A549 (cell line): ENCODE data around the gene ACTR1B. TPM values are rescaled to one million over a fixed set of nuclear protein-coding genes. Genes with fewer than 3 reads are reported as not detected.

Experiments
- ATAC-seq, 2 experiments: fragments of 200-7000 bp in 1 of 2; fragments of >200 bp in 1 of 2; cut with Nextera tagmentation in 1 of 2; cut with Tn5 transposase in 1 of 2; 3 replicates each; pipeline versions ENCODE4 v1.8.0 to v1.9.1; 2018 to 2020; ENCODE audit warnings: mild to moderate bottlenecking in 1 of 2, moderate library complexity in 1 of 2
- CTCF ChIA-PET: fragments of 300-600 bp; sonication (Branson Sonifier 250); formaldehyde crosslinking; extraction: SDS; loops from one replicate; lab custom pipeline; 2021; ENCODE audit warnings: antibody characterized with exemption, inconsistent platforms; lab: Yijun Ruan, JAX
- POLR2A ChIA-PET: fragments of 350-600 bp; formaldehyde crosslinking; extraction: SDS; loops from one replicate; lab custom pipeline; 2021; ENCODE audit warnings: antibody characterized with exemption, inconsistent platforms; lab: Yijun Ruan, JAX
- DNase-seq, 2 experiments: peaks; one replicate each; pipeline versions ENCODE4 v3.0.0 to v3.0.0-alpha.2; 2011 to 2016; ENCODE audit warnings: low read depth in 1 of 2, low spot score in 1 of 2
- FAIRE-seq: peaks from 2 replicates; lab custom pipeline; 2011; peaks lifted over from hg19 to GRCh38; lab: Jason Lieb, UNC
- H3K27ac ChIP-seq, 2 experiments: fragments of >200 bp; sonication (Bioruptor Twin); formaldehyde crosslinking; 3 replicates each; pipeline ENCODE4 v1.5.1; 2016 to 2017
- H3K4me1 ChIP-seq: fragments of >200 bp; sonication (Bioruptor Twin); formaldehyde crosslinking; 3 replicates; pipeline ENCODE4 v1.6.1; 2016
- H3K4me2 ChIP-seq: fragments of >200 bp; sonication (Bioruptor Twin); formaldehyde crosslinking; 3 replicates; pipeline ENCODE4 v1.6.1; 2016
- H3K4me3 ChIP-seq: fragments of >200 bp; sonication (Bioruptor Twin); formaldehyde crosslinking; 3 replicates; pipeline ENCODE4 v1.5.1; 2016
- H3K9me3 ChIP-seq: fragments of >200 bp; sonication (Bioruptor Twin); formaldehyde crosslinking; 3 replicates; pipeline ENCODE4 v1.6.1; 2016
- ATOH8 ChIP-seq: fragments of 250-450 bp; sonication (Bioruptor Pico); IDR thresholded peaks from 2 replicates; pipeline ENCODE4 v1.5.0; 2020; ENCODE audit warnings: low read depth, mild to moderate bottlenecking, moderate library complexity
- BCL3 ChIP-seq: fragments of >200 bp; sonication (Bioruptor Twin); formaldehyde crosslinking; IDR thresholded peaks from 3 replicates; pipeline ENCODE4 v1.6.1; 2016
- CEBPB ChIP-seq, 2 experiments: fragments of >200 bp in 1 of 2; sonication (Bioruptor Twin) in 1 of 2; formaldehyde crosslinking in 1 of 2; IDR thresholded peaks; 2 replicates each; pipeline ENCODE4 v1.6.1; 2012 to 2016
- CHD4 ChIP-seq: fragments of 200-600 bp; sonication (generic); IDR thresholded peaks from 2 replicates; pipeline ENCODE4 v1.6.1; 2016; ENCODE audit warnings: antibody characterized with exemption, mild to moderate bottlenecking, borderline replicate concordance
- CTCF ChIP-seq: fragments of >200 bp; sonication (Bioruptor Twin); formaldehyde crosslinking; IDR thresholded peaks from 3 replicates; pipeline ENCODE4 v1.5.1; 2016
- GATA3 ChIP-seq: IDR thresholded peaks from 2 replicates; pipeline ENCODE4 v1.6.1; 2012; ENCODE audit warnings: borderline replicate concordance
- HMGXB4 ChIP-seq: fragments of 250-450 bp; sonication (Bioruptor Pico); IDR thresholded peaks from 2 replicates; pipeline ENCODE4 v1.5.0; 2021; ENCODE audit warnings: mild to moderate bottlenecking, moderate library complexity, borderline replicate concordance
- HOXA7 ChIP-seq: fragments of 250-450 bp; sonication (Bioruptor Pico); IDR thresholded peaks from 2 replicates; pipeline ENCODE4 v1.5.0; 2020; ENCODE audit warnings: mild to moderate bottlenecking, moderate library complexity
- HOXB13 ChIP-seq: fragments of 250-450 bp; sonication (Bioruptor Pico); IDR thresholded peaks from 2 replicates; pipeline ENCODE4 v1.5.0; 2020; ENCODE audit warnings: low read depth, mild to moderate bottlenecking, moderate library complexity
- JUN ChIP-seq, 2 experiments: fragments of >200 bp; sonication (Bioruptor Twin); formaldehyde crosslinking; IDR thresholded peaks; 2 replicates in 1 of 2; 3 replicates in 1 of 2; pipeline ENCODE4 v1.6.1; 2016 to 2017
- MAZ ChIP-seq: fragments of 150-350 bp; IDR thresholded peaks from 2 replicates; pipeline ENCODE4 v1.6.1; 2014; ENCODE audit warnings: antibody characterized with exemption, low read depth, low read length, borderline replicate concordance
- NPAS2 ChIP-seq: fragments of 250-450 bp; sonication (Bioruptor Pico); IDR thresholded peaks from 2 replicates; pipeline ENCODE4 v1.8.0; 2022; ENCODE audit warnings: mild to moderate bottlenecking, moderate library complexity, borderline replicate concordance
- NR3C1 ChIP-seq: fragments of >200 bp; sonication (Bioruptor Twin); formaldehyde crosslinking; IDR thresholded peaks from 3 replicates; pipeline ENCODE4 v1.6.1; 2017
- RARB ChIP-seq: fragments of 250-450 bp; sonication (Bioruptor Pico); IDR thresholded peaks from 2 replicates; pipeline ENCODE4 v1.8.0; 2021; ENCODE audit warnings: mild to moderate bottlenecking, moderate library complexity
- RCOR1 ChIP-seq: fragments of 150-350 bp; IDR thresholded peaks from 2 replicates; pipeline ENCODE4 v1.6.1; 2014; ENCODE audit warnings: antibody characterized with exemption, low read length, low read depth
- TFCP2L1 ChIP-seq: fragments of 250-450 bp; sonication (Bioruptor Pico); IDR thresholded peaks from 2 replicates; pipeline ENCODE4 v1.5.0; 2021; ENCODE audit warnings: mild to moderate bottlenecking
- TP53 ChIP-seq: fragments of 250-450 bp; sonication (Bioruptor Pico); IDR thresholded peaks from 2 replicates; pipeline ENCODE4 v1.5.0; 2021; ENCODE audit warnings: mild to moderate bottlenecking, moderate library complexity
- ZC3H11A ChIP-seq: fragments of 450-650 bp; IDR thresholded peaks from 2 replicates; pipeline ENCODE4 v1.6.1; 2014; ENCODE audit warnings: antibody characterized with exemption, mild to moderate bottlenecking
- ZNF302 ChIP-seq: fragments of 250-450 bp; sonication (Bioruptor Pico); IDR thresholded peaks from 2 replicates; pipeline ENCODE4 v1.9.0; 2021; ENCODE audit warnings: inconsistent platforms, mild to moderate bottlenecking, moderate library complexity
- ZSCAN20 ChIP-seq: fragments of 250-450 bp; sonication (Bioruptor Pico); IDR thresholded peaks from 2 replicates; pipeline ENCODE4 v1.8.0; 2022; ENCODE audit warnings: mild to moderate bottlenecking, moderate library complexity
- WGBS: methylation state at CpG from one replicate; pipeline ENCODE4 v1.1.6; 2017; ENCODE audit errors: missing lambda C conversion rate; 5-methylcytosine and 5-hydroxymethylcytosine counted together
- polyA plus RNA-seq, 4 experiments: library from polyadenylated mRNA; depleted of rRNA in 3 of 4; stranded (reverse); fragments of >200 nt; fragmentation: RNase III in 1 of 4; extraction: RNeasy Plus Mini Kit Qiagen cat#74134 plus additional on column Dnase treatment in 1 of 4; gene quantifications; 2 replicates in 3 of 4; 3 replicates in 1 of 4; pipeline ENCODE4 v1.2.3, GENCODE V29; 2011 to 2017

Gene ACTR1B
- polyA plus RNA-seq, 2 of the 4 experiments (the other 2 are of a cell fraction): 24.7 to 37.6 TPM

GRCh38 chr2:97651114-97651513 is 12.7 kb downstream of the ACTR1B start:
- H3K27ac ChIP-seq: no peak overlapping the region
- H3K4me3 ChIP-seq: no peak overlapping the region
- no peak for FAIRE-seq
- CTCF ChIA-PET: interaction anchor here (0.9 to 3.3 kb wide), 6 partner anchors 9 to 954 kb away, joined by 3 to 19 read pairs (median 5); partner anchors contain the start of gene ACTR1B
- WGBS: 82% methylated on average over 4 of the region's 4 CpGs
- POLR2A ChIA-PET: interaction anchor here (1.2 to 3.0 kb wide), 2 partner anchors 11 to 13 kb away, joined by 4 to 8 read pairs; partner anchors contain the start of gene ACTR1B
- ATAC-seq: no peak
- peaks cover 15% of the 10 kb centered on the region for H3K9me3 ChIP-seq
- H3K4me2 ChIP-seq: no peak overlapping the region
- H3K4me1 ChIP-seq: peaks cover 7% of the 10 kb centered on the region; the same call in 2 of the 3 replicates
- TF ChIP-seq TP53 (CRISPR knock-in tag): no peak
- no peak for TF ChIP-seq ZNF302 (CRISPR knock-in tag)
- no peak for TF ChIP-seq CHD4
- TF ChIP-seq CEBPB (IDR thresholded peaks at IDR 0.05): no peak
- no peak for TF ChIP-seq NPAS2 (CRISPR knock-in tag)
- no peak for TF ChIP-seq MAZ
- TF ChIP-seq HOXB13 (CRISPR knock-in tag): no peak
- no peak for TF ChIP-seq RARB (CRISPR knock-in tag)
- TF ChIP-seq CTCF: no peak
- TF ChIP-seq HOXA7: no peak
- no peak for TF ChIP-seq ZC3H11A
- TF ChIP-seq ZSCAN20 (CRISPR knock-in tag): no peak
- TF ChIP-seq HMGXB4 (CRISPR knock-in tag): no peak
- no peak for TF ChIP-seq GATA3
- no peak for TF ChIP-seq RCOR1
- no peak for TF ChIP-seq TFCP2L1 (CRISPR knock-in tag)
- no peak for TF ChIP-seq ATOH8 (CRISPR knock-in tag)
- no peak for TF ChIP-seq BCL3
- no peak for TF ChIP-seq NR3C1
- DNase-seq: no peak

GRCh38 chr2:97646977-97647376 is 16.9 kb downstream of the ACTR1B start:
- ATAC-seq: no peak
- CTCF ChIA-PET: interaction anchor here (1.0 to 3.4 kb wide), 4 partner anchors 15 to 56 kb away, joined by 3 to 14 read pairs (median 8); partner anchors contain the start of gene ACTR1B
- Histone ChIP-seq H3K4me3 (peak overlapping the region; percentile 68), H3K9me3 (no peaks in the 10 kb centered on the region), H3K4me2 (peak overlapping the region; percentile 95), H3K27ac (peak overlapping the region in 1 of 2 experiments; percentile 98; a peak in 4 of 6 replicates), H3K4me1 (peaks cover 10% of the 10 kb centered on the region; the same call in 2 of the 3 replicates)
- no peak for FAIRE-seq
- TF ChIP-seq JUN (IDR thresholded peaks at IDR 0.05) (no peak), HMGXB4 (CRISPR knock-in tag) (no peak)
- WGBS: 83% methylated on average over 4 of the region's 4 CpGs
- POLR2A ChIA-PET: interaction anchor here (1.5 to 2.5 kb wide), 2 partner anchors 17 to 1584 kb away, joined by 5 to 76 read pairs; partner anchors contain the start of gene ACTR1B
- DNase-seq: no peak
